GM13976 (cell line): ENCODE measurements around the gene PLCB1.
"Not testable (repeated sequence)": the region's sequence is repeated elsewhere in the genome, so short reads cannot be mapped to it uniquely, and the experiment has no call there.

ENCODE experiments used
- DNase-seq: peaks from one replicate; pipeline ENCODE4 v3.0.0; 2012; ENCODE audit warnings: low spot score
- CTCF ChIP-seq: IDR thresholded peaks from 2 replicates; pipeline ENCODE4 v1.5.1; 2012; ENCODE audit warnings: borderline replicate concordance, mild to moderate bottlenecking; ENCODE audit not compliant: insufficient read depth; ENCODE audit errors: extremely low read depth, missing control alignments, control extremely low read depth
- in situ Hi-C: fragments of 300-500 bp; cut with MboI; formaldehyde crosslinking; loops from one replicate; pipeline ENCODE4 v1.12.0; 2022; ENCODE audit warnings: low sequenced_read_pairs, mixed read lengths, inconsistent platforms; ENCODE audit not compliant: unreplicated experiment

Gene PLCB1

GRCh38 chr20:8589956-8590355 is 457.9 kb downstream of the PLCB1 start:
- in situ Hi-C loops: no loop called here
- no peak for DNase-seq
- no peak for TF ChIP-seq CTCF

GRCh38 chr20:8600910-8601541 is 469.0 kb downstream of the PLCB1 start:
- in situ Hi-C loops, DNase-seq: not testable (repeated sequence)

- DNase-seq: peak; percentile 65
Observed at GRCh38 chr20:8601542-8601912, 469.5 kb downstream of the PLCB1 start.

GRCh38 chr20:8602389-8603116 is 470.5 kb downstream of the PLCB1 start:
- in situ Hi-C loops: no loop called here
- DNase-seq: peak; percentile 38
- no peak for TF ChIP-seq CTCF

More at GRCh38 chr20:8601542-8601912, 469.5 kb downstream of the PLCB1 start:
- in situ Hi-C loops: no loop called here
- TF ChIP-seq CTCF: no peak

GRCh38 chr20:8608470-8608869 is 476.4 kb downstream of the PLCB1 start:
- in situ Hi-C loops: no loop called here
- DNase-seq: no peak
- no peak for TF ChIP-seq CTCF

GRCh38 chr20:8616792-8617191 is 484.7 kb downstream of the PLCB1 start:
- in situ Hi-C loops: no loop called here
- TF ChIP-seq CTCF: no peak
- no peak for DNase-seq

- TF ChIP-seq CTCF: no peak
- DNase-seq: no peak
Observed at GRCh38 chr20:8621001-8621400, 488.9 kb downstream of the PLCB1 start.

More at GRCh38 chr20:8621001-8621400, 488.9 kb downstream of the PLCB1 start:
- in situ Hi-C loops: no loop called here
